ENCODE measurements around the gene LRRC23.

DNA sequence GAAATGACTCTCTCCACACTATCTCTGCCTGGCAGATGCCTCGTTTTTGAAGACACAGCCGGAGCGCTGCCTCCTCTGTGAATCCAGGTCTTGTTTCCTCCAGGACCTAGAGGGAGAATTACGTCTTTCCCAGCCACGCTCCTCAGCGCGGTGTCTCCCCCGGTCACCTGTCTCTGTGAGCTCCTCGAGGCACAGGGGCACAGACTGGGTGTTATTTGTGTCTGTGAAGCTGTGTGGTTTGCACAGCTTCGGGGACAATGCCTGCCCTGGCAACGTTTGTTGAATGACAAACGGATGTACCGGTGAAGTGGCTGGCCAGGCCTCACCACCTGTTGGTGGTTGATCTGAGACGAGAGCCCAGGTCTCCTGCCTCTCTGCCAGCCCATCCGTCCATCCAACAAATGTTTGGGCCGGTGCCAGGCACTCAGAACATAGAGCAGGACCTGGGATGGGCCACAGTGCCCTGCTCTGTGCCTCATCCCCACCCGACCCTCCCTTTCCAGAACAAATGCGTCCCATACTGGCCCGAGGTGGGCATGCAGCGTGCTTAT, 52.6 kb downstream of the LRRC23 start:
- TF ChIP-seq, protein P1, sequence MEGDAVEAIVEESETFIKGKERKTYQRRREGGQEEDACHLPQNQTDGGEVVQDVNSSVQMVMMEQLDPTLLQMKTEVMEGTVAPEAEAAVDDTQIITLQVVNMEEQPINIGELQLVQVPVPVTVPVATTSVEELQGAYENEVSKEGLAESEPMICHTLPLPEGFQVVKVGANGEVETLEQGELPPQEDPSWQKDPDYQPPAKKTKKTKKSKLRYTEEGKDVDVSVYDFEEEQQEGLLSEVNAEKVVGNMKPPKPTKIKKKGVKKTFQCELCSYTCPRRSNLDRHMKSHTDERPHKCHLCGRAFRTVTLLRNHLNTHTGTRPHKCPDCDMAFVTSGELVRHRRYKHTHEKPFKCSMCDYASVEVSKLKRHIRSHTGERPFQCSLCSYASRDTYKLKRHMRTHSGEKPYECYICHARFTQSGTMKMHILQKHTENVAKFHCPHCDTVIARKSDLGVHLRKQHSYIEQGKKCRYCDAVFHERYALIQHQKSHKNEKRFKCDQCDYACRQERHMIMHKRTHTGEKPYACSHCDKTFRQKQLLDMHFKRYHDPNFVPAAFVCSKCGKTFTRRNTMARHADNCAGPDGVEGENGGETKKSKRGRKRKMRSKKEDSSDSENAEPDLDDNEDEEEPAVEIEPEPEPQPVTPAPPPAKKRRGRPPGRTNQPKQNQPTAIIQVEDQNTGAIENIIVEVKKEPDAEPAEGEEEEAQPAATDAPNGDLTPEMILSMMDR (IDR thresholded peaks at IDR 0.05; ENCODE audit: insufficient read depth, low read length) = no peak
- TF ChIP-seq GABPA (IDR thresholded peaks at IDR 0.05; ENCODE audit: low read depth) (no peak), POLR2AphosphoS5 (IDR thresholded peaks at IDR 0.05; ENCODE audit: low read depth) (no peak; the same call in 1 of the 2 replicates), SPI1 (IDR thresholded peaks at IDR 0.05; ENCODE audit: borderline replicate concordance, low read depth) (no peak)
- TF ChIP-seq, protein P2, sequence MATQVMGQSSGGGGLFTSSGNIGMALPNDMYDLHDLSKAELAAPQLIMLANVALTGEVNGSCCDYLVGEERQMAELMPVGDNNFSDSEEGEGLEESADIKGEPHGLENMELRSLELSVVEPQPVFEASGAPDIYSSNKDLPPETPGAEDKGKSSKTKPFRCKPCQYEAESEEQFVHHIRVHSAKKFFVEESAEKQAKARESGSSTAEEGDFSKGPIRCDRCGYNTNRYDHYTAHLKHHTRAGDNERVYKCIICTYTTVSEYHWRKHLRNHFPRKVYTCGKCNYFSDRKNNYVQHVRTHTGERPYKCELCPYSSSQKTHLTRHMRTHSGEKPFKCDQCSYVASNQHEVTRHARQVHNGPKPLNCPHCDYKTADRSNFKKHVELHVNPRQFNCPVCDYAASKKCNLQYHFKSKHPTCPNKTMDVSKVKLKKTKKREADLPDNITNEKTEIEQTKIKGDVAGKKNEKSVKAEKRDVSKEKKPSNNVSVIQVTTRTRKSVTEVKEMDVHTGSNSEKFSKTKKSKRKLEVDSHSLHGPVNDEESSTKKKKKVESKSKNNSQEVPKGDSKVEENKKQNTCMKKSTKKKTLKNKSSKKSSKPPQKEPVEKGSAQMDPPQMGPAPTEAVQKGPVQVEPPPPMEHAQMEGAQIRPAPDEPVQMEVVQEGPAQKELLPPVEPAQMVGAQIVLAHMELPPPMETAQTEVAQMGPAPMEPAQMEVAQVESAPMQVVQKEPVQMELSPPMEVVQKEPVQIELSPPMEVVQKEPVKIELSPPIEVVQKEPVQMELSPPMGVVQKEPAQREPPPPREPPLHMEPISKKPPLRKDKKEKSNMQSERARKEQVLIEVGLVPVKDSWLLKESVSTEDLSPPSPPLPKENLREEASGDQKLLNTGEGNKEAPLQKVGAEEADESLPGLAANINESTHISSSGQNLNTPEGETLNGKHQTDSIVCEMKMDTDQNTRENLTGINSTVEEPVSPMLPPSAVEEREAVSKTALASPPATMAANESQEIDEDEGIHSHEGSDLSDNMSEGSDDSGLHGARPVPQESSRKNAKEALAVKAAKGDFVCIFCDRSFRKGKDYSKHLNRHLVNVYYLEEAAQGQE (IDR thresholded peaks at IDR 0.05; ENCODE audit: insufficient replicate concordance, low read depth) = no peak
